GM11168 (cell line): ENCODE results near the gene MGAT2.
"Not testable (repeated sequence)": the region's sequence is repeated elsewhere in the genome, so short reads cannot be mapped to it uniquely, and the experiment has no call there.

ENCODE experiments used
- in situ Hi-C: fragments of 300-500 bp; cut with MboI; formaldehyde crosslinking; loops from one replicate; pipeline ENCODE4 v1.12.0; 2022; ENCODE audit warnings: low sequenced_read_pairs; ENCODE audit not compliant: unreplicated experiment

Gene MGAT2

GRCh38 chr14:49620182-49621113, at the start of gene MGAT2, which contains the start of gene RPL36AL:
Gene MGAT2, plus strand, starts transcription at chr14:49620799. Its CDS starts 470 bp downstream, at chr14:49621269.
Gene RPL36AL, minus strand, starts transcription at chr14:49620626. Its CDS starts 1,522 bp downstream, at chr14:49619104.
- in situ Hi-C loops = no loop called here

- in situ Hi-C loops = no loop called here
Measured at GRCh38 chr14:49574038-49574437, 46.6 kb upstream of the MGAT2 start.

GRCh38 chr14:49578141-49578540, 42.5 kb upstream of the MGAT2 start:
- in situ Hi-C loops = no loop called here

- in situ Hi-C loops = no loop called here
Measured at GRCh38 chr14:49579841-49580240, 40.8 kb upstream of the MGAT2 start.

- in situ Hi-C loops = no loop called here
Measured at GRCh38 chr14:49581209-49582112, 39.1 kb upstream of the MGAT2 start.

- in situ Hi-C loops = no loop called here
Measured at GRCh38 chr14:49582113-49582977, 38.3 kb upstream of the MGAT2 start.

GRCh38 chr14:49583629-49584028, 37.0 kb upstream of the MGAT2 start:
- in situ Hi-C loops = no loop called here

GRCh38 chr14:49584058-49584457, 36.5 kb upstream of the MGAT2 start:
- in situ Hi-C loops = no loop called here

GRCh38 chr14:49584981-49585640, 35.5 kb upstream of the MGAT2 start:
- in situ Hi-C loops = not testable (repeated sequence)

- in situ Hi-C loops = no loop called here
Measured at GRCh38 chr14:49585803-49586672, 34.6 kb upstream of the MGAT2 start, which contains the start of gene RPS29. Gene RPS29, minus strand, starts transcription at chr14:49586380. Its CDS starts 34 bp downstream, at chr14:49586346.

- in situ Hi-C loops = no loop called here
Measured at GRCh38 chr14:49586673-49587460, 33.7 kb upstream of the MGAT2 start.

- in situ Hi-C loops = no loop called here
Measured at GRCh38 chr14:49589387-49589786, 31.2 kb upstream of the MGAT2 start.

- in situ Hi-C loops = no loop called here
Measured at GRCh38 chr14:49593016-49593415, 27.6 kb upstream of the MGAT2 start.

- in situ Hi-C loops = no loop called here
Measured at GRCh38 chr14:49594347-49595091, 26.1 kb upstream of the MGAT2 start.

GRCh38 chr14:49598189-49598484, 22.5 kb upstream of the MGAT2 start:
- in situ Hi-C loops = no loop called here

GRCh38 chr14:49598485-49599300, 21.9 kb upstream of the MGAT2 start, which contains the start of gene LRR1:
Gene LRR1, plus strand, starts transcription at chr14:49598940. Its CDS starts 81 bp downstream, at chr14:49599021.
- in situ Hi-C loops = no loop called here
